Neural cell (in vitro differentiated cells): ENCODE data around the gene MRNIP. TPM values are rescaled to one million over a fixed set of nuclear protein-coding genes. Genes with fewer than 3 reads are reported as not detected.

Experiments
- H2AFZ ChIP-seq: fragments of 200-600, 300-800 bp; sonication (generic), shearing (Covaris generic); 2 replicates; pipeline ENCODE4 v1.6.0; 2014; ENCODE audit warnings: low read depth, mild to moderate bottlenecking, antibody characterized with exemption, low read length, moderate library complexity
- H3F3A ChIP-seq: fragments of 200-600 bp; shearing (Covaris generic); 2 replicates; pipeline ENCODE4 v1.6.1; 2016; ENCODE audit warnings: mild to moderate bottlenecking, moderate library complexity, mixed read lengths, antibody characterized with exemption, low read length; ENCODE audit not compliant: insufficient read depth, poor library complexity, severe bottlenecking
- H3K27ac ChIP-seq: fragments of 200-600, 300-800 bp; sonication (generic), shearing (Covaris generic); 2 replicates; pipeline ENCODE4 v1.5.1; 2014; ENCODE audit warnings: mild to moderate bottlenecking, low read length, moderate library complexity
- H3K27me3 ChIP-seq: fragments of 300-800, 200-600 bp; sonication (generic), shearing (Covaris generic); 2 replicates; pipeline ENCODE4 v1.6.0; 2014; ENCODE audit warnings: mild to moderate bottlenecking, low read depth, low read length, moderate library complexity; ENCODE audit not compliant: insufficient read depth
- H3K36me3 ChIP-seq: fragments of 300-800, 200-600 bp; sonication (generic), shearing (Covaris generic); 2 replicates; pipeline ENCODE4 v1.5.1; 2014; ENCODE audit warnings: mild to moderate bottlenecking, antibody characterized with exemption, low read length, moderate library complexity; ENCODE audit not compliant: insufficient read depth
- H3K4me2 ChIP-seq: fragments of 300-800, 200-600 bp; sonication (generic), shearing (Covaris generic); 2 replicates; pipeline ENCODE4 v1.6.0; 2014; ENCODE audit warnings: mild to moderate bottlenecking, low read length
- H3K4me3 ChIP-seq: fragments of 300-800, 200-600 bp; sonication (generic), shearing (Covaris generic); 2 replicates; pipeline ENCODE4 v1.5.1; 2014; ENCODE audit warnings: mild to moderate bottlenecking, low read length, moderate library complexity
- H3K79me2 ChIP-seq: fragments of 200-600 bp; shearing (Covaris generic); replicated peaks from 2 replicates; pipeline ENCODE4 v1.6.0; 2014; ENCODE audit warnings: mild to moderate bottlenecking, low read length, moderate library complexity; ENCODE audit not compliant: insufficient read depth
- H3K9ac ChIP-seq: fragments of 300-800, 200-600 bp; sonication (generic), shearing (Covaris generic); 2 replicates; pipeline ENCODE4 v1.6.1; 2016; ENCODE audit warnings: mild to moderate bottlenecking, low read length, mixed read lengths
- H3K9me2 ChIP-seq: fragments of 200-600 bp; shearing (Covaris generic); 2 replicates; pipeline ENCODE4 v1.6.1; 2016; ENCODE audit warnings: mild to moderate bottlenecking, low read length, mixed read lengths; ENCODE audit not compliant: insufficient read depth
- H3K9me3 ChIP-seq: fragments of 200-600, 300-800 bp; sonication (generic), shearing (Covaris generic); 2 replicates; pipeline ENCODE4 v1.6.1; 2016; ENCODE audit warnings: mild to moderate bottlenecking, mixed run types, low read length, moderate library complexity, mixed read lengths
- H4K20me1 ChIP-seq: fragments of 200-600 bp; shearing (Covaris generic); 2 replicates; pipeline ENCODE4 v1.6.1; 2016; ENCODE audit warnings: mild to moderate bottlenecking, mixed run types; ENCODE audit not compliant: insufficient read depth
- CTCF ChIP-seq: fragments of 450-650 bp; IDR thresholded peaks from 2 replicates; pipeline ENCODE4 v1.5.1; 2014; ENCODE audit warnings: antibody characterized with exemption, mild to moderate bottlenecking, moderate library complexity; ENCODE audit not compliant: poor library complexity, severe bottlenecking
- EP300 ChIP-seq: fragments of 450-650 bp; conservative IDR thresholded peaks from 2 replicates; pipeline ENCODE4 v1.6.1; 2014; ENCODE audit warnings: antibody characterized with exemption, mild to moderate bottlenecking, moderate library complexity; ENCODE audit not compliant: poor library complexity, severe bottlenecking
- EZH2 ChIP-seq: fragments of 200-600, 300-800 bp; shearing (Covaris generic), sonication (generic); IDR thresholded peaks from 2 replicates; pipeline ENCODE4 v1.6.1; 2014; ENCODE audit warnings: antibody characterized with exemption, low read length, borderline replicate concordance, mild to moderate bottlenecking; ENCODE audit not compliant: insufficient read depth, poor library complexity, severe bottlenecking
- MXI1 ChIP-seq: fragments of 450-650 bp; conservative IDR thresholded peaks from 2 replicates; pipeline ENCODE4 v1.6.1; 2014; ENCODE audit warnings: antibody characterized with exemption, mild to moderate bottlenecking; ENCODE audit not compliant: poor library complexity, severe bottlenecking
- POLR2AphosphoS5 ChIP-seq: IDR thresholded peaks from 2 replicates; pipeline ENCODE4 v1.6.1; 2012
- RAD21 ChIP-seq: fragments of 450-650 bp; conservative IDR thresholded peaks from 2 replicates; pipeline ENCODE4 v1.6.1; 2014; ENCODE audit warnings: antibody characterized with exemption, mild to moderate bottlenecking, moderate library complexity
- REST ChIP-seq: IDR thresholded peaks from 2 replicates; pipeline ENCODE4 v1.6.1; 2012; ENCODE audit warnings: borderline replicate concordance
- SMC3 ChIP-seq: fragments of 450-650 bp; conservative IDR thresholded peaks from 2 replicates; pipeline ENCODE4 v1.6.1; 2014; ENCODE audit warnings: antibody characterized with exemption, mild to moderate bottlenecking, moderate library complexity; ENCODE audit not compliant: poor library complexity
- TAF1 ChIP-seq: IDR thresholded peaks from 2 replicates; pipeline ENCODE4 v1.6.1; 2012; ENCODE audit warnings: low read depth
- polyA plus RNA-seq: library from polyadenylated mRNA; depleted of rRNA; stranded (reverse); fragments of >200 nt; gene quantifications from 2 replicates; pipeline ENCODE4 v1.2.3, GENCODE V29; 2014

Gene MRNIP
- polyA plus RNA-seq, 1 donor from 2014 or later: 121 TPM

DNA sequence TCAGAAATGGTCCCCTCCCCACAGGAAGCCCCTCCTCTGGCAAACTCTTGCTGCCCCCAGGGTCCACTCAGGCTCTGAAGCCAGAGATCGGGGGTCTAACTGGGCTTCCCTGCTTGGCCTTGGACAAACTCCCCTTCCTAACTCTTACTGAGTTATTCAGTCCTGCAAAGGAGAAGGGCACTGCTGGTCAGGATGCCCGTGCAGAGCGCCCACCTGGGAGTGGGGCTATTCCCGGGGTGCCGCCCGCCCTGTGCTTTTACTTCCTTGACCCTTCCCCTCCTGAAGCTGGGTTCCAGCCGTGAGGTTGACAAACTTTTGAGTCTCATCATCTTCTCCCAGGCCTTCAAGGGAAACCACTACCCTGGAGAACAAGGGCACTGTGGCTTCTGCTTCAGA, 44.1 kb upstream of the MRNIP start:
- Histone ChIP-seq H3K4me2 (no peak overlapping the region), H4K20me1 (no peaks in the 10 kb centered on the region), H3K9me3 (no peaks in the 10 kb centered on the region), H3F3A (no peaks in the 10 kb centered on the region), H3K9ac (no peak overlapping the region), H3K27me3 (no peaks in the 10 kb centered on the region), H3K36me3 (no peaks in the 10 kb centered on the region), H2AFZ (no peak overlapping the region), H3K9me2 (no peaks in the 10 kb centered on the region), H3K27ac (no peak overlapping the region), H3K4me3 (no peak overlapping the region), H3K79me2 (peaks cover 8% of the 10 kb centered on the region)
- TF ChIP-seq EZH2: no peak
- no peak for TF ChIP-seq TAF1
- no peak for TF ChIP-seq CTCF
- TF ChIP-seq REST: no peak
- no peak for TF ChIP-seq SMC3
- TF ChIP-seq POLR2AphosphoS5: no peak
- no peak for TF ChIP-seq EP300
- no peak for TF ChIP-seq MXI1
- TF ChIP-seq RAD21: no peak

GRCh38 chr5:179901915-179902762, 43.5 kb upstream of the MRNIP start:
- no peak overlapping the region for H3K9ac ChIP-seq
- H3K4me2 ChIP-seq: no peak overlapping the region
- H3K27me3 ChIP-seq: no peaks in the 10 kb centered on the region
- H3K79me2 ChIP-seq: peaks cover 8% of the 10 kb centered on the region
- no peaks in the 10 kb centered on the region for H4K20me1 ChIP-seq
- H3K36me3 ChIP-seq: no peaks in the 10 kb centered on the region
- no peak overlapping the region for H3K4me3 ChIP-seq
- TF ChIP-seq CTCF: no peak
- no peak for TF ChIP-seq TAF1
- TF ChIP-seq POLR2AphosphoS5: no peak
- no peak for TF ChIP-seq REST
- TF ChIP-seq EZH2: no peak
- TF ChIP-seq EP300: no peak
- no peak for TF ChIP-seq MXI1
- no peak for TF ChIP-seq SMC3
- TF ChIP-seq RAD21: no peak
- H2AFZ ChIP-seq: no peak overlapping the region
- H3F3A ChIP-seq: no peaks in the 10 kb centered on the region
- no peaks in the 10 kb centered on the region for H3K9me2 ChIP-seq
- H3K27ac ChIP-seq: no peak overlapping the region
- H3K9me3 ChIP-seq: no peaks in the 10 kb centered on the region
